GM18870 (cell line): ENCODE results near the gene MCC.
"Not testable (repeated sequence)": the region's sequence is repeated elsewhere in the genome, so short reads cannot be mapped to it uniquely, and the experiment has no call there.

ENCODE experiments used
- ATAC-seq: cut with Tn5 transposase; IDR thresholded peaks from one replicate; pipeline ENCODE4 v1.9.1; 2021; ENCODE audit warnings: moderate library complexity; ENCODE audit not compliant: unreplicated experiment

The MCC gene

GRCh38 chr5:113090336-113091106, 397.7 kb downstream of the MCC start:
- no peak for ATAC-seq

- ATAC-seq = no peak
Measured at GRCh38 chr5:113089653-113090335, 398.5 kb downstream of the MCC start.

GRCh38 chr5:113087976-113088514, 400.2 kb downstream of the MCC start:
- no peak for ATAC-seq

- no peak for ATAC-seq
Measured at GRCh38 chr5:113085880-113086409, 402.3 kb downstream of the MCC start.

GRCh38 chr5:113085084-113085414, 403.2 kb downstream of the MCC start:
- ATAC-seq = no peak

- no peak for ATAC-seq
Measured at GRCh38 chr5:113084402-113085083, 403.7 kb downstream of the MCC start.

- no peak for ATAC-seq
Measured at GRCh38 chr5:113083481-113083880, 404.8 kb downstream of the MCC start.

GRCh38 chr5:113082547-113082905, 405.7 kb downstream of the MCC start:
- ATAC-seq = no peak

GRCh38 chr5:113081881-113082546, 406.2 kb downstream of the MCC start:
- ATAC-seq = no peak

GRCh38 chr5:113081091-113081839, 407.0 kb downstream of the MCC start:
- no peak for ATAC-seq

GRCh38 chr5:113076649-113077048, 411.6 kb downstream of the MCC start:
- not testable (repeated sequence) for ATAC-seq

- no peak for ATAC-seq
Measured at GRCh38 chr5:113075019-113075418, 413.2 kb downstream of the MCC start.

- not testable (repeated sequence) for ATAC-seq
Measured at GRCh38 chr5:113073629-113074034, 414.6 kb downstream of the MCC start.

GRCh38 chr5:113071401-113071800, 416.9 kb downstream of the MCC start:
- ATAC-seq = no peak

GRCh38 chr5:113070901-113071300, 417.4 kb downstream of the MCC start:
- ATAC-seq = no peak

GRCh38 chr5:113068559-113068958, 419.7 kb downstream of the MCC start:
- no peak for ATAC-seq

- ATAC-seq = no peak
Measured at GRCh38 chr5:113067635-113068344, 420.5 kb downstream of the MCC start.

- no peak for ATAC-seq
Measured at GRCh38 chr5:113065626-113066025, 422.6 kb downstream of the MCC start.

GRCh38 chr5:113064806-113065205, 423.4 kb downstream of the MCC start:
- no peak for ATAC-seq

GRCh38 chr5:113063927-113064326, 424.3 kb downstream of the MCC start:
- no peak for ATAC-seq
